Duodenal mucosa (tissue), 2 donors: Measurements from ENCODE around the gene TMPO.
"Not testable (repeated sequence)": the region's sequence is repeated elsewhere in the genome, so short reads cannot be mapped to it uniquely, and the experiment has no call there.

Experiments
- H3K27ac ChIP-seq: one replicate; pipeline ENCODE4 v1.7.0; 2013; ENCODE audit warnings: low read depth, low read length
- H3K27me3 ChIP-seq, 2 donors: one replicate each; pipeline ENCODE4 v1.7.0; 2013; ENCODE audit warnings: low read length in 2 of 2, control low read depth in 1 of 2; ENCODE audit not compliant: insufficient read depth in 2 of 2, control insufficient read depth in 1 of 2
- H3K36me3 ChIP-seq, 2 donors: one replicate each; pipeline ENCODE4 v1.7.0; 2013; ENCODE audit warnings: low read length in 2 of 2, control low read depth in 1 of 2; ENCODE audit not compliant: insufficient read depth in 2 of 2, control insufficient read depth in 1 of 2
- H3K4me1 ChIP-seq, 2 donors: one replicate each; pipeline ENCODE4 v1.7.0; 2013; ENCODE audit warnings: low read length in 2 of 2, control low read depth in 1 of 2; ENCODE audit not compliant: insufficient read depth in 2 of 2, control insufficient read depth in 1 of 2
- H3K4me3 ChIP-seq, 2 donors: one replicate each; pipeline ENCODE4 v1.7.0; 2013; ENCODE audit warnings: low read length in 2 of 2, low read depth in 1 of 2
- H3K9ac ChIP-seq, 2 donors: one replicate each; pipeline ENCODE4 v1.7.0; 2013; ENCODE audit warnings: low read length in 2 of 2, low read depth in 1 of 2
- H3K9me3 ChIP-seq, 2 donors: one replicate each; pipeline ENCODE4 v1.7.0; 2013; ENCODE audit warnings: low read length in 2 of 2, control low read depth in 1 of 2; ENCODE audit not compliant: control insufficient read depth in 1 of 2

TMPO gene

GRCh38 chr12:98593351-98594049, 78.1 kb downstream of the TMPO start, which contains the start of gene SLC25A3:
Gene SLC25A3 (plus strand): TSS chr12:98593686. CDS start chr12:98593979, 293 bp downstream.
- Histone ChIP-seq H3K4me3 (peak within 1 kb of the TSS; percentile 89 to 90), H3K4me1 (peaks cover 20 to 21% of the 10 kb centered on the region in 2 donors), H3K36me3 (peaks cover 20 to 30% of the 10 kb centered on the region in 2 donors), H3K27ac (peak within 1 kb of the TSS; percentile 97), H3K9ac (peak within 1 kb of the TSS; percentile 99 to 100), H3K27me3 (no peaks in the 10 kb centered on the region), H3K9me3 (no peaks in the 10 kb centered on the region)

GRCh38 chr12:98594050-98594835, 78.9 kb downstream of the TMPO start:
- no peaks in the 10 kb centered on the region for H3K9me3 ChIP-seq
- peaks cover 21 to 36% of the 10 kb centered on the region in 2 donors for H3K36me3 ChIP-seq
- H3K27ac ChIP-seq: peak overlapping the region; percentile 97
- peaks cover 20 to 21% of the 10 kb centered on the region in 2 donors for H3K4me1 ChIP-seq
- H3K4me3 ChIP-seq: peak overlapping the region; percentile 89 to 90
- peak overlapping the region; percentile 99 to 100 for H3K9ac ChIP-seq
- no peaks in the 10 kb centered on the region for H3K27me3 ChIP-seq

GRCh38 chr12:98595243-98595988, 80.0 kb downstream of the TMPO start:
- Histone ChIP-seq H3K4me3 (peak overlapping the region; percentile 89 to 90), H3K27ac (peak overlapping the region; percentile 2), H3K4me1 (peaks cover 20 to 21% of the 10 kb centered on the region in 2 donors), H3K9me3 (no peaks in the 10 kb centered on the region), H3K27me3 (no peaks in the 10 kb centered on the region), H3K9ac (peak overlapping the region; percentile 99 to 100), H3K36me3 (peaks cover 31 to 47% of the 10 kb centered on the region in 2 donors)

GRCh38 chr12:98597313-98597712, 81.9 kb downstream of the TMPO start:
- H3K4me3 ChIP-seq, H3K9me3 ChIP-seq, H3K27me3 ChIP-seq, H3K9ac ChIP-seq, H3K27ac ChIP-seq: not testable (repeated sequence)
- Histone ChIP-seq H3K4me1 (peaks cover 20 to 21% of the 10 kb centered on the region in 2 donors), H3K36me3 (peaks cover 40 to 64% of the 10 kb centered on the region in 2 donors)
